ENCODE data around the gene INPP4B. TPM values are rescaled to one million over a fixed set of nuclear protein-coding genes. Genes with fewer than 3 reads are reported as not detected.

INPP4B gene
- total RNA-seq, 1 experiment from 2014 or later, result 17.6 TPM

DNA sequence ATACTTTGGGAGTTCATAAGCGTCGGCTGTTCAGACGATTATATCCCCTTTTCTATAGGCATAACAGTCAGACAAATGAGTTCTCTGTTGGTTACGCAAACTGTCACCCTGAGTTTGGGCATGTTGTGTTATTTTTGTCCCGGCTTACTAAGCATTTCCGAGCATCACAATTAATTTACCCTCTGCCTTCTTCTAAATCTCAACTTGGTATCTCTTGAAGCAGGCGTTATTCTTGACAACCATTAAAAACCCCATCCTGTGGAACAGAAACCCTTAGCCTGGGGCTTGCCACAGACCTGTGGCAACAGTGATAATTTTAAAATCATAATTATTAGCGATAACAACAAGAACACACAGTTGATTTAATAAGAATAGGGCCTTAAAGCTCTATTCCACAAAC is 558.7 kb downstream of the INPP4B start:
- H3K4me3 Mint-ChIP-seq (ENCODE audit: unreplicated experiment), result no peak overlapping the region
- H3K4me1 Mint-ChIP-seq (ENCODE audit: insufficient read depth, unreplicated experiment), result no peaks in the 10 kb centered on the region
- no peak for DNase-seq (ENCODE audit: unreplicated experiment)
- H3K27me3 Mint-ChIP-seq (ENCODE audit: insufficient read depth, unreplicated experiment), result no peaks in the 10 kb centered on the region
- H3K36me3 Mint-ChIP-seq (ENCODE audit: insufficient read depth, unreplicated experiment), result peaks cover 7% of the 10 kb centered on the region
- POLR2A ChIA-PET, result no interaction called here
- CTCF ChIA-PET, result interaction anchor here (1.6 kb wide), 1 partner anchor 9 kb away, joined by 4 read pairs; no protein-coding TSS in a partner anchor
- intact Hi-C loops (cut with micrococcal nuclease), result no loop called here
- H3K27ac Mint-ChIP-seq (ENCODE audit: low read depth, unreplicated experiment), result no peak overlapping the region
- H3K9me3 Mint-ChIP-seq (ENCODE audit: unreplicated experiment), result peaks cover 9% of the 10 kb centered on the region
- TF ChIP-seq CTCF (IDR thresholded peaks at IDR 0.05; ENCODE audit: unreplicated experiment), result no peak
- BruUV-seq (replicated peaks), result no TSS peak

GRCh38 chr4:142285222-142285583 is 560.9 kb downstream of the INPP4B start:
- DNase-seq (ENCODE audit: unreplicated experiment), result no peak
- Mint-ChIP-seq H3K27me3 (ENCODE audit: insufficient read depth, unreplicated experiment) (no peaks in the 10 kb centered on the region), H3K4me3 (ENCODE audit: unreplicated experiment) (no peak overlapping the region), H3K27ac (ENCODE audit: low read depth, unreplicated experiment) (no peak overlapping the region), H3K9me3 (ENCODE audit: unreplicated experiment) (peaks cover 9% of the 10 kb centered on the region), H3K36me3 (ENCODE audit: insufficient read depth, unreplicated experiment) (peaks cover 7% of the 10 kb centered on the region), H3K4me1 (ENCODE audit: insufficient read depth, unreplicated experiment) (no peaks in the 10 kb centered on the region)
- intact Hi-C loops (cut with micrococcal nuclease), result no loop called here
- ChIA-PET CTCF (no interaction called here), POLR2A (no interaction called here)
- no peak for TF ChIP-seq CTCF (IDR thresholded peaks at IDR 0.05; ENCODE audit: unreplicated experiment)
- BruUV-seq (replicated peaks), result no TSS peak

GRCh38 chr4:142284402-142285221 is 561.5 kb downstream of the INPP4B start:
- TF ChIP-seq CTCF (IDR thresholded peaks at IDR 0.05; ENCODE audit: unreplicated experiment), result no peak
- intact Hi-C loops (cut with micrococcal nuclease), result no loop called here

DNA sequence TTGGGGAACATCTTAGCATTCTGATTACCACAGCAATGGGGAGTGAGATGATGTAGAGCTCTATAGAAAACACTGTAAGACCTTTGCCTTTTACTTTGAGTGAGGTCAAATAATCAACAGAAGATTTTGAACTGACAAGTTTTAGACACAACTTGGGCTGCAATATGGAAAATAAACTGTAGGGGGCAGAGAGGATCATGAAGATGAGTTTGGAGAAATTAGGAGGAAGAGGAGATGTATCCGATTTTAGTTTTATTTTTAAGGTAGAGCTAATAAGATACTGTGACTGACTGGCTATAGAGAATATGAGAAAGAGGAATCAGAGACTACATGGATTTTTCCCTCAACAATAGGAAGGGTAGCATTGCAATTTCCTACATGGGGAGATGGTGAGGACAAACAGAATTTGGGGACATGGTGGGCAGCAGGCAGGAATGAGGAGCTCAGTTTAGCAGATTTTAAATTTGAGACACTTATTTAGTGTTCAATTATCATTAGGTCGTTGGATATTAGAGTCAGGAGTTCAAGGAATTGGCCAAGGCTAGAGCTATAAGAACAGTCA is 563.1 kb downstream of the INPP4B start:
- no peak overlapping the region for H3K27ac Mint-ChIP-seq (ENCODE audit: low read depth, unreplicated experiment)
- no peaks in the 10 kb centered on the region for H3K9me3 Mint-ChIP-seq (ENCODE audit: unreplicated experiment)
- BruUV-seq (replicated peaks), result no TSS peak
- peaks cover 7% of the 10 kb centered on the region for H3K36me3 Mint-ChIP-seq (ENCODE audit: insufficient read depth, unreplicated experiment)
- H3K27me3 Mint-ChIP-seq (ENCODE audit: insufficient read depth, unreplicated experiment), result no peaks in the 10 kb centered on the region
- intact Hi-C loops (cut with micrococcal nuclease), result loop anchor here (1.0 kb wide), 1 partner anchor 437 kb away; no protein-coding TSS in a partner anchor
- TF ChIP-seq CTCF (IDR thresholded peaks at IDR 0.05; ENCODE audit: unreplicated experiment), result peak; percentile 22
- no peak overlapping the region for H3K4me3 Mint-ChIP-seq (ENCODE audit: unreplicated experiment)
- ChIA-PET CTCF (interaction anchor here (0.5 to 2.0 kb wide), 11 partner anchors 11 to 599 kb away, joined by 3 to 5 read pairs (median 3); no protein-coding TSS in a partner anchor), POLR2A (interaction anchor here (0.5 to 0.9 kb wide), 3 partner anchors 8 to 15 kb away, joined by 3 to 7 read pairs (median 3); no protein-coding TSS in a partner anchor)
- DNase-seq (ENCODE audit: unreplicated experiment), result peak; percentile 38
- no peaks in the 10 kb centered on the region for H3K4me1 Mint-ChIP-seq (ENCODE audit: insufficient read depth, unreplicated experiment)

More at GRCh38 chr4:142284402-142285221, 561.5 kb downstream of the INPP4B start:
- ChIA-PET POLR2A (no interaction called here), CTCF (interaction anchor here (1.8 kb wide), 1 partner anchor 9 kb away, joined by 4 read pairs; no protein-coding TSS in a partner anchor)
- Mint-ChIP-seq H3K4me3 (ENCODE audit: unreplicated experiment) (no peak overlapping the region), H3K4me1 (ENCODE audit: insufficient read depth, unreplicated experiment) (no peaks in the 10 kb centered on the region), H3K27ac (ENCODE audit: low read depth, unreplicated experiment) (no peak overlapping the region), H3K36me3 (ENCODE audit: insufficient read depth, unreplicated experiment) (peaks cover 7% of the 10 kb centered on the region), H3K9me3 (ENCODE audit: unreplicated experiment) (peaks cover 3% of the 10 kb centered on the region), H3K27me3 (ENCODE audit: insufficient read depth, unreplicated experiment) (no peaks in the 10 kb centered on the region)
- no peak for DNase-seq (ENCODE audit: unreplicated experiment)
- no TSS peak for BruUV-seq (replicated peaks)
